A673 (cell line): ENCODE results near the gene PARN. TPM values are rescaled to one million over a fixed set of nuclear protein-coding genes. Genes with fewer than 3 reads are reported as not detected.

Experiments
- BruUV-seq: library from RNA; stranded (reverse); fragments of 400-500 nt; replicated peaks from 2 replicates; lab custom pipeline; 2021; lab: Mats Ljungman, UMichigan
- CTCF ChIA-PET: fragments of 300-600 bp; sonication (Branson Sonifier 250); formaldehyde crosslinking; loops from one replicate; lab custom pipeline; 2022; ENCODE audit warnings: antibody characterized with exemption; lab: Charles Lee
- POLR2A ChIA-PET: fragments of 300-600 bp; sonication (Branson Sonifier 250); formaldehyde crosslinking; loops from one replicate; lab custom pipeline; 2022; ENCODE audit warnings: antibody characterized with exemption; ENCODE audit not compliant: low non-redundant PET; lab: Charles Lee
- DNase-seq: peaks from one replicate; pipeline ENCODE4 v3.0.0-alpha.2; 2015; ENCODE audit warnings: low spot score
- H3K27ac ChIP-seq: fragments of 200-600 bp; sonication (generic); 2 replicates; pipeline ENCODE4 v1.5.1; 2016; ENCODE audit warnings: mixed run types, low read depth, mild to moderate bottlenecking, mixed read lengths, antibody characterized with exemption, low read length; ENCODE audit not compliant: poor library complexity, severe bottlenecking
- H3K27me3 ChIP-seq: fragments of 200-600 bp; sonication (generic); replicated peaks from 2 replicates; pipeline ENCODE4 v1.6.1; 2017; ENCODE audit warnings: mixed run types, low read depth, mild to moderate bottlenecking, mixed read lengths, antibody characterized with exemption, low read length; ENCODE audit not compliant: insufficient read depth, poor library complexity
- H3K36me3 ChIP-seq: fragments of 200-600 bp; sonication (generic); 2 replicates; pipeline ENCODE4 v1.6.1; 2016; ENCODE audit warnings: mixed run types, mild to moderate bottlenecking, mixed read lengths, antibody characterized with exemption, low read length; ENCODE audit not compliant: insufficient read depth, poor library complexity, severe bottlenecking
- H3K4me1 ChIP-seq: fragments of 200-600 bp; sonication (generic); 2 replicates; pipeline ENCODE4 v1.6.1; 2017; ENCODE audit warnings: mixed run types, mild to moderate bottlenecking, mixed read lengths, antibody characterized with exemption, low read length; ENCODE audit not compliant: insufficient read depth, poor library complexity, severe bottlenecking
- H3K4me3 ChIP-seq: fragments of 200-600 bp; sonication (generic); 2 replicates; pipeline ENCODE4 v1.5.1; 2016; ENCODE audit warnings: low read depth, mixed run types, mild to moderate bottlenecking, mixed read lengths, low read length; ENCODE audit not compliant: poor library complexity, severe bottlenecking
- H3K9me3 ChIP-seq: fragments of 200-600 bp; sonication (generic); 2 replicates; pipeline ENCODE4 v1.6.1; 2016; ENCODE audit warnings: mixed run types, low read depth, mild to moderate bottlenecking, mixed read lengths, antibody characterized with exemption, low read length; ENCODE audit not compliant: poor library complexity, severe bottlenecking
- CTCF ChIP-seq: fragments of 300-800, 200-600 bp; sonication (generic); conservative IDR thresholded peaks from 2 replicates; pipeline ENCODE4 v1.5.1; 2017; ENCODE audit warnings: low read depth, mild to moderate bottlenecking, antibody characterized with exemption, low read length, moderate library complexity, mixed read lengths
- EZH2 ChIP-seq: fragments of 200-600 bp; sonication (generic); IDR thresholded peaks from 2 replicates; pipeline ENCODE4 v1.6.1; 2017; ENCODE audit warnings: borderline replicate concordance, low read depth, mild to moderate bottlenecking, mixed read lengths, antibody characterized with exemption, low read length; ENCODE audit not compliant: poor library complexity, severe bottlenecking
- intact Hi-C: fragments of 100-400 bp; cut with micrococcal nuclease; formaldehyde crosslinking; loops from one replicate; pipeline ENCODE4 v1.10.0; 2022; ENCODE audit not compliant: unreplicated experiment
- total RNA-seq: library from RNA; stranded (reverse); gene quantifications from 2 replicates; pipeline ENCODE4 v1.2.3, GENCODE V29; 2021

PARN gene
- total RNA-seq, 1 experiment from 2014 or later: 37.5 TPM

DNA sequence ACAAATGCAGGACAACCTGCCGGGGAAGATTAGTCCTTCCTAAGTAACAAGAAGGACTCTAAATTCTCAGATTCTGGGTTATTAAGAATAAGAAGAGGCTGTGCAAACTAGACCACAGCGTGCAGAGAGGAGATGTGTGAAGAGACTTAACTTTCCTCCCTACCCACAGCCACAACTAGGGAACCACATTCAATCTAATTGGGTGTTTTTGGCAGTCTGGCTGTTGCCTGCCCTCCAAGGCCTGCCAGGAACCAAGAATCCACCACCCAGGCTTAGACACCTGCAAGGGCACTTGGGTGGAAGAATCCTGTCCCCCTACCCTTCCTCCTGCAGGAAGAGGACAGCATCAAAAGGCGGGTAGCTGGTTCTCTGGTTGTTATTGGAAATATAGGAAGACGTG, 202.0 kb downstream of the PARN start:
- Histone ChIP-seq H3K4me3 (no peak overlapping the region), H3K27me3 (no peaks in the 10 kb centered on the region), H3K27ac (no peak overlapping the region), H3K9me3 (no peaks in the 10 kb centered on the region), H3K36me3 (no peaks in the 10 kb centered on the region), H3K4me1 (no peaks in the 10 kb centered on the region)
- intact Hi-C loops: no loop called here
- TF ChIP-seq CTCF (no peak), EZH2 (no peak)
- CTCF ChIA-PET: no interaction called here
- no TSS peak for BruUV-seq
- no peak for DNase-seq
- POLR2A ChIA-PET: no interaction called here

- no peak for DNase-seq
- Histone ChIP-seq H3K9me3 (no peaks in the 10 kb centered on the region), H3K4me1 (no peaks in the 10 kb centered on the region), H3K4me3 (no peak overlapping the region), H3K27ac (no peak overlapping the region), H3K36me3 (no peaks in the 10 kb centered on the region), H3K27me3 (no peaks in the 10 kb centered on the region)
- CTCF ChIA-PET: no interaction called here
- POLR2A ChIA-PET: no interaction called here
- intact Hi-C loops: no loop called here
- TF ChIP-seq CTCF (no peak), EZH2 (no peak)
- no TSS peak for BruUV-seq
Observed at GRCh38 chr16:14427371-14427948, 202.6 kb downstream of the PARN start.

DNA sequence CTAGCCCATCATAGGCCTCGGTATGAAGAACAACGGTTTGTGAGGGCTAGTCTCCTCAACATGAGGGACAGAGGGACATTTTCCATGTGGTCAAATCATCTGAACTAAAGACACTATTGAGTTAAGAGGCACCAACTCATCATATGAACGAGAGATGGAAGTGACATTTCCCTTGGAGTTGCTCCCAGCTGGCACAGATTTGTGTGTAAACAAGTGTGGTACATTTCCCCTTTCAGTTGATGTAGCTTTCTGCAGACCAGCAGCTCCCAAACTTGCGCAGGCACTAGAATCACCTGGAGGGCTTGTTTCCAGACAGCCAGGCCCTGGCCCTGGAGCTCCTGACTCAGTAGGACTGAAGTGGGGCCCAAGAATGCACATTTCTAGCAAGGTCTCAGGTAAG, 205.5 kb downstream of the PARN start:
- CTCF ChIA-PET: no interaction called here
- intact Hi-C loops: no loop called here

More for the DNA sequence above, 205.5 kb downstream of the PARN start:
- Histone ChIP-seq H3K27me3 (no peaks in the 10 kb centered on the region), H3K4me1 (no peaks in the 10 kb centered on the region), H3K27ac (no peak overlapping the region), H3K4me3 (no peak overlapping the region), H3K36me3 (no peaks in the 10 kb centered on the region), H3K9me3 (no peaks in the 10 kb centered on the region)
- TF ChIP-seq CTCF (no peak), EZH2 (no peak)
- POLR2A ChIA-PET: no interaction called here
- no peak for DNase-seq
- BruUV-seq: no TSS peak
